Parathyroid adenoma (tissue), 2 donors: Measurements from ENCODE around the gene DNAJB8.

ENCODE experiments used
- H2AFZ ChIP-seq: fragments of 300-600 bp; sonication (generic); one replicate; pipeline ENCODE4 v1.7.0; 2017; ENCODE audit warnings: antibody characterized with exemption, mild to moderate bottlenecking
- H3K27ac ChIP-seq: fragments of 300-600 bp; sonication (generic); one replicate; pipeline ENCODE4 v1.7.0; 2017
- H3K27me3 ChIP-seq: fragments of 300-600 bp; sonication (generic); one replicate; pipeline ENCODE4 v1.7.0; 2017; ENCODE audit warnings: low read length; ENCODE audit not compliant: control insufficient read depth, insufficient read depth
- H3K36me3 ChIP-seq: fragments of 300-600 bp; sonication (generic); one replicate; pipeline ENCODE4 v1.7.0; 2017; ENCODE audit warnings: low read length; ENCODE audit not compliant: control insufficient read depth, insufficient read depth
- H3K4me1 ChIP-seq: fragments of 300-600 bp; sonication (generic); one replicate; pipeline ENCODE4 v1.7.0; 2017; ENCODE audit warnings: control low read depth
- H3K4me2 ChIP-seq: fragments of 300-600 bp; sonication (generic); one replicate; pipeline ENCODE4 v1.7.0; 2017; ENCODE audit warnings: low read length
- H3K4me3 ChIP-seq: fragments of 300-600 bp; sonication (generic); one replicate; pipeline ENCODE4 v1.7.0; 2017; ENCODE audit warnings: low read depth, low read length
- H3K79me2 ChIP-seq: fragments of 300-600 bp; sonication (generic); one replicate; pipeline ENCODE4 v1.7.0; 2017; ENCODE audit warnings: control low read depth
- H3K9ac ChIP-seq: fragments of 300-600 bp; sonication (generic); one replicate; pipeline ENCODE4 v1.7.0; 2017; ENCODE audit warnings: mild to moderate bottlenecking
- H3K9me3 ChIP-seq: fragments of 300-600 bp; sonication (generic); one replicate; pipeline ENCODE4 v1.7.0; 2017; ENCODE audit warnings: low read length; ENCODE audit not compliant: control insufficient read depth
- TF ChIP-seq, protein P1 (sequence below): fragments of 300-600 bp; sonication (generic); IDR thresholded peaks from one replicate; pipeline ENCODE4 v1.7.0; 2017; ENCODE audit warnings: antibody characterized with exemption, mild to moderate bottlenecking
- donor health status: primary hyperparathyroidism.

The DNAJB8 gene

GRCh38 chr3:128425846-128426127 is 40.9 kb downstream of the DNAJB8 start:
- H3K4me2 ChIP-seq, result no peak overlapping the region
- H3K4me3 ChIP-seq, result no peak overlapping the region
- no peaks in the 10 kb centered on the region for H3K79me2 ChIP-seq
- H3K4me1 ChIP-seq, result peaks cover 7% of the 10 kb centered on the region
- no peak overlapping the region for H2AFZ ChIP-seq
- no peak overlapping the region for H3K27ac ChIP-seq
- H3K36me3 ChIP-seq, result no peaks in the 10 kb centered on the region
- no peak overlapping the region for H3K9ac ChIP-seq
- TF ChIP-seq, protein P1, sequence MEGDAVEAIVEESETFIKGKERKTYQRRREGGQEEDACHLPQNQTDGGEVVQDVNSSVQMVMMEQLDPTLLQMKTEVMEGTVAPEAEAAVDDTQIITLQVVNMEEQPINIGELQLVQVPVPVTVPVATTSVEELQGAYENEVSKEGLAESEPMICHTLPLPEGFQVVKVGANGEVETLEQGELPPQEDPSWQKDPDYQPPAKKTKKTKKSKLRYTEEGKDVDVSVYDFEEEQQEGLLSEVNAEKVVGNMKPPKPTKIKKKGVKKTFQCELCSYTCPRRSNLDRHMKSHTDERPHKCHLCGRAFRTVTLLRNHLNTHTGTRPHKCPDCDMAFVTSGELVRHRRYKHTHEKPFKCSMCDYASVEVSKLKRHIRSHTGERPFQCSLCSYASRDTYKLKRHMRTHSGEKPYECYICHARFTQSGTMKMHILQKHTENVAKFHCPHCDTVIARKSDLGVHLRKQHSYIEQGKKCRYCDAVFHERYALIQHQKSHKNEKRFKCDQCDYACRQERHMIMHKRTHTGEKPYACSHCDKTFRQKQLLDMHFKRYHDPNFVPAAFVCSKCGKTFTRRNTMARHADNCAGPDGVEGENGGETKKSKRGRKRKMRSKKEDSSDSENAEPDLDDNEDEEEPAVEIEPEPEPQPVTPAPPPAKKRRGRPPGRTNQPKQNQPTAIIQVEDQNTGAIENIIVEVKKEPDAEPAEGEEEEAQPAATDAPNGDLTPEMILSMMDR, result no peak
- H3K9me3 ChIP-seq, result no peaks in the 10 kb centered on the region
- no peaks in the 10 kb centered on the region for H3K27me3 ChIP-seq

GRCh38 chr3:128425142-128425845 is 41.4 kb downstream of the DNAJB8 start:
- Histone ChIP-seq H3K27me3 (no peaks in the 10 kb centered on the region), H3K79me2 (no peaks in the 10 kb centered on the region), H3K9me3 (no peaks in the 10 kb centered on the region), H3K9ac (no peak overlapping the region), H3K4me1 (peaks cover 7% of the 10 kb centered on the region), H3K4me3 (no peak overlapping the region), H3K4me2 (no peak overlapping the region), H2AFZ (no peak overlapping the region), H3K36me3 (no peaks in the 10 kb centered on the region), H3K27ac (no peak overlapping the region)
- TF ChIP-seq, protein P1, result no peak

DNA sequence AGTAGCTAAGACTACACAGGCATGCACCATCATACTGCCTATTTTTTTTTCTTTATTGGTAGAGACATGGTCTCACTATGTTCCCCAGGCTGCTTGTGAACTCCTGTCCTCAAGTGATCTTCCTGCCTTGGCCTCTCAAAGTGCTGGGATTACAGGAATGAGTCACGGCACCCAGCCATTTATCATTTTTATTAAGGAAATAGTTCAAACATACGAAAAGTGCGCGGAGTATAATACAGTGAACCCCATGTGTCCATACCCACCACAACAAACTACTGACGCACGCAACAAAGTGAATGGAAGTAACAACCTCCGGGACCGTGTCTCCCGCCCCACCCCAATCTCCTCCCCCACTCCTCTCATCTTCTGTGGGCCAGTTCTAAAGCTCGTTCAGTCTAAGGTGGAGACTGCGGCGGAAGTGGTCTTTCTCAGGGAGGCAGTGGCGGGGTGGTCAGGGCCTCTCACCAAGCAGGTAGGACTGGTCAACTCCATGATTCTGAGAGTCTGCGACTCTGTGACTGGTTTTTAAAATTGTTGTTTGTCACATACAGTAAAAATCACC is 42.1 kb downstream of the DNAJB8 start:
- Histone ChIP-seq H3K79me2 (no peaks in the 10 kb centered on the region), H3K4me3 (no peak overlapping the region), H2AFZ (no peak overlapping the region), H3K9me3 (no peaks in the 10 kb centered on the region), H3K4me2 (no peak overlapping the region), H3K36me3 (no peaks in the 10 kb centered on the region), H3K27me3 (no peaks in the 10 kb centered on the region), H3K27ac (no peak overlapping the region), H3K9ac (no peak overlapping the region), H3K4me1 (peaks cover 7% of the 10 kb centered on the region)
- TF ChIP-seq, protein P1, result no peak

DNA sequence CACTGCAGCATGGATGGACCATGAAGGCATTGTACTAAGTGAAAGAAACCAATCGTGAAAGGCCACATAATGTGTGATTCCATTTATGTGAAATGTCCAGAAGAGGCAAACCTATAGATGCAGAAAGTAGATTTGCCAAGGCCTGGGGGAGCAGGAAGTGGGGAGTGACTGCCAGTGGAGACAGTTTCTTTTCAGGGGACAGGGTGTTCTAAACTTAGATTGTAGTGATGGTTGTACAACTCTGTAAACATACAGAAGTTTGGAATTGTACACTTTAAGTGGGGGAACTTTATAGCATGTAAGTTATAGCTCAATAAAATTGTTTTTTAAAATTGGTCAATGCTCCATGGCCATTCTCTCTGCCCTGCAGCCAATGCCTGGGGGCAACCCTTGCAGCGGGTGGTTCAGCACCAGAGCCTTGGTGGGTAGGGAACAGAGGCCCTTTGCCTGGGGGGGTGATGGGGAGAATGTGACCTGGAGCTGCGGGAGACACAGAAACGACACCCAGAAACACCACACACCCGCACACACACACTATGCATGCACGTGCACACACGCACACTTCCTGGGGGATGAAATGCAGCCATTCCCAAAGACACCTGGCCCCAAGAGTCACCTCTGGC is 43.1 kb downstream of the DNAJB8 start:
- Histone ChIP-seq H2AFZ (no peak overlapping the region), H3K27ac (no peak overlapping the region), H3K4me1 (peaks cover 7% of the 10 kb centered on the region), H3K4me3 (no peak overlapping the region), H3K9ac (no peak overlapping the region), H3K36me3 (no peaks in the 10 kb centered on the region), H3K9me3 (no peaks in the 10 kb centered on the region), H3K27me3 (no peaks in the 10 kb centered on the region), H3K79me2 (no peaks in the 10 kb centered on the region), H3K4me2 (no peak overlapping the region)
- TF ChIP-seq, protein P1, result no peak
